DND-41 (cell line): ENCODE results near the gene ZNG1F.
"Not testable (repeated sequence)": the region's sequence is repeated elsewhere in the genome, so short reads cannot be mapped to it uniquely, and the experiment has no call there.

Experiments used
- CTCF ChIP-seq: IDR thresholded peaks from 2 replicates; pipeline ENCODE4 v1.5.1; 2012; ENCODE audit warnings: borderline replicate concordance, low read length, moderate library complexity, mild to moderate bottlenecking; ENCODE audit not compliant: poor library complexity, severe bottlenecking; ENCODE audit errors: extremely low read depth
- EZH2 ChIP-seq: IDR thresholded peaks from 3 replicates; pipeline ENCODE4 v1.6.1; 2012; ENCODE audit warnings: borderline replicate concordance, low read depth, mild to moderate bottlenecking, moderate library complexity, low read length, inconsistent platforms; ENCODE audit not compliant: severe bottlenecking

GRCh38 chr9:41090922-41091321 lies 98.2 kb downstream of the ZNG1F start:
- not testable (repeated sequence) for TF ChIP-seq CTCF, EZH2
